CD4-positive, alpha-beta memory T cell (primary cell): ENCODE data around the gene PANX3. TPM values are rescaled to one million over a fixed set of nuclear protein-coding genes. Genes with fewer than 3 reads are reported as not detected.

Source experiments
- CTCF ChIA-PET: fragments of 350-600 bp; sonication (Branson Sonifier 250); formaldehyde crosslinking; loops from one replicate; lab custom pipeline; 2021; ENCODE audit warnings: inconsistent platforms; ENCODE audit not compliant: partially characterized antibody; lab: Charles Lee
- POLR2A ChIA-PET: fragments of 350-600 bp; sonication (Branson Sonifier 250); formaldehyde crosslinking; loops from one replicate; lab custom pipeline; 2021; ENCODE audit not compliant: partially characterized antibody; lab: Charles Lee
- DNase-seq, 5 donors: peaks; one replicate each; pipeline versions ENCODE4 v3.0.0 to v3.0.0-alpha.2; 2020 to 2022; ENCODE audit warnings: mixed read lengths in 1 of 5
- H3K27ac ChIP-seq: one replicate; pipeline ENCODE4 v1.7.0; 2013; ENCODE audit warnings: low read depth, low read length
- H3K27me3 ChIP-seq: 2 replicates; pipeline ENCODE4 v1.7.0; 2013; ENCODE audit warnings: mild to moderate bottlenecking, low read length, moderate library complexity; ENCODE audit not compliant: insufficient read depth
- H3K36me3 ChIP-seq: 2 replicates; pipeline ENCODE4 v1.7.0; 2013; ENCODE audit warnings: mild to moderate bottlenecking, low read length, moderate library complexity; ENCODE audit not compliant: insufficient read depth
- H3K4me1 ChIP-seq: 2 replicates; pipeline ENCODE4 v1.7.0; 2013; ENCODE audit warnings: mild to moderate bottlenecking, low read length, moderate library complexity; ENCODE audit not compliant: insufficient read depth
- H3K4me3 ChIP-seq, 2 donors: one replicate each; pipeline ENCODE4 v1.7.0; 2013; ENCODE audit warnings: low read length in 2 of 2, mild to moderate bottlenecking in 1 of 2
- H3K9me3 ChIP-seq, 2 donors: one replicate each; pipeline ENCODE4 v1.7.0; 2013; ENCODE audit warnings: low read length in 2 of 2, control low read depth in 1 of 2; ENCODE audit not compliant: control insufficient read depth in 1 of 2
- H3K27ac Mint-ChIP-seq, 7 donors: one replicate each; pipeline ENCODE4 v1.8.0; 2020 to 2021; ENCODE audit warnings: mixed read lengths in 7 of 7, mild to moderate bottlenecking in 6 of 7, inconsistent platforms in 3 of 7, moderate library complexity in 3 of 7
- H3K27me3 Mint-ChIP-seq, 2 donors: one replicate each; pipeline ENCODE4 v1.8.0; 2020 to 2021; ENCODE audit warnings: mixed read lengths in 2 of 2
- H3K36me3 Mint-ChIP-seq, 2 donors: one replicate each; pipeline ENCODE4 v1.8.0; 2020 to 2021; ENCODE audit warnings: mixed read lengths in 2 of 2, inconsistent platforms in 1 of 2, mild to moderate bottlenecking in 1 of 2
- H3K4me1 Mint-ChIP-seq, 4 donors: one replicate each; pipeline ENCODE4 v1.8.0; 2020 to 2021; ENCODE audit warnings: mixed read lengths in 4 of 4, mild to moderate bottlenecking in 1 of 4
- H3K4me3 Mint-ChIP-seq, 8 donors: one replicate each; pipeline ENCODE4 v1.8.0; 2020 to 2021; ENCODE audit warnings: mixed read lengths in 8 of 8, mild to moderate bottlenecking in 7 of 8, moderate library complexity in 6 of 8, inconsistent platforms in 3 of 8
- H3K9me3 Mint-ChIP-seq, 8 donors: one replicate each; pipeline ENCODE4 v1.8.0; 2020 to 2021; ENCODE audit warnings: mixed read lengths in 8 of 8, mild to moderate bottlenecking in 5 of 8, inconsistent platforms in 3 of 8, moderate library complexity in 1 of 8
- intact Hi-C: fragments of 100-400 bp; cut with micrococcal nuclease; formaldehyde crosslinking; loops from one replicate; pipeline ENCODE4 v1.15.1; 2023
- polyA plus RNA-seq, 2 donors: library from polyadenylated mRNA; unstranded; fragments of 300-500 nt; fragmentation: Illumina TruSeq; gene quantifications; one replicate each; pipeline ENCODE4 v1.2.3, GENCODE V29; 2021
- total RNA-seq, 2 experiments: library from RNA; stranded (reverse); gene quantifications; one replicate each; pipeline ENCODE4 v1.2.3, GENCODE V29; 2021

PANX3 gene
- total and polyA plus RNA-seq, 4 experiments from 2014 or later = not detected

DNA sequence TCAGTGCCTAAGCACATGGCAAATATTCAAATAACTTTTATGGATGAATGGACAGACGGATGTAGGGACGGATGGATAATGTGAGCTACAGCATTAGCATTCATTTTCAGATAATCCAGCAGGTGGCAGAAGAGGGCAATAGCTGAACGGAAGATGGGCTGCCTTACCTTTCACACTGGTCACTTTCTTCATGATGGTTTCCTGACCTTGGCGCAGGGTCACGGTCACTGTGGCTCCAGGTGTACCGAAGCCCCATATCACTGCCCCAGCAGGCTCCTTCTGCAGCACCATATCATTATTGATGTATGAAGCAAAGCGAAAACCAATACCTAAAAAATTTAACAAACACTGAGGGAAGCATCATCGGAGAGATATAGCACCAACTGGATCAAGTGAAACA lies 58.0 kb downstream of the PANX3 start:
- no peaks in the 10 kb centered on the region for H3K27me3 Mint-ChIP-seq
- Histone ChIP-seq H3K4me1 (peaks cover 36% of the 10 kb centered on the region), H3K27ac (no peak overlapping the region), H3K27me3 (no peaks in the 10 kb centered on the region), H3K4me3 (no peak overlapping the region), H3K9me3 (no peaks in the 10 kb centered on the region), H3K36me3 (no peaks in the 10 kb centered on the region)
- CTCF ChIA-PET = interaction anchor here (0.7 to 6.6 kb wide), 34 partner anchors 8 to 207 kb away, joined by 3 to 224 read pairs (median 5); partner anchors contain the start of genes ESAM, NRGN and VSIG2
- peaks cover 18 to 34% (median 26%) of the 10 kb centered on the region in 4 donors for H3K4me1 Mint-ChIP-seq
- peaks cover 4% of the 10 kb centered on the region in 2 donors for H3K36me3 Mint-ChIP-seq
- peaks cover 0 to 4% (median 0%) of the 10 kb centered on the region in 8 donors for H3K9me3 Mint-ChIP-seq
- H3K27ac Mint-ChIP-seq = no peak overlapping the region
- POLR2A ChIA-PET = interaction anchor here (1.0 to 3.6 kb wide), 7 partner anchors 46 to 167 kb away, joined by 3 to 35 read pairs (median 7); partner anchors contain the start of genes ESAM, MSANTD2 and TBRG1
- intact Hi-C loops = loop anchor here (1.0 kb wide), 4 partner anchors 25 to 168 kb away; no protein-coding TSS in a partner anchor
- peak; percentile 43 to 62 (median 55) for DNase-seq
- no peak overlapping the region for H3K4me3 Mint-ChIP-seq

Other genes starting within 250 kb of the PANX3 start
- gene OR8B2, start 226.9 kb upstream of the PANX3 start, total RNA-seq = not detected
- not detected for gene OR8B2, start 226.9 kb upstream of the PANX3 start, polyA plus RNA-seq
- not detected for gene OR8B3, start 212.4 kb upstream of the PANX3 start, total RNA-seq
- gene OR8B3, start 212.4 kb upstream of the PANX3 start, polyA plus RNA-seq = not detected
- not detected for gene OR8B4, start 186.6 kb upstream of the PANX3 start, total RNA-seq
- not detected for gene OR8B4, start 186.6 kb upstream of the PANX3 start, polyA plus RNA-seq
- gene OR8B8, start 165.7 kb upstream of the PANX3 start, total RNA-seq = not detected
- gene OR8B8, start 165.7 kb upstream of the PANX3 start, polyA plus RNA-seq = not detected
- gene OR8B12, start 67.8 kb upstream of the PANX3 start, total RNA-seq = not detected
- gene OR8B12, start 67.8 kb upstream of the PANX3 start, polyA plus RNA-seq = not detected
- gene OR8A1, start 41.4 kb upstream of the PANX3 start, total RNA-seq = not detected
- not detected for gene OR8A1, start 41.4 kb upstream of the PANX3 start, polyA plus RNA-seq
- 10 to 100 TPM; 69.3 to 75.8 TPM for gene TBRG1, start 11.4 kb downstream of the PANX3 start, total RNA-seq
- gene TBRG1, start 11.4 kb downstream of the PANX3 start, polyA plus RNA-seq = 10 to 100 TPM; 34.6 to 42.3 TPM
- gene SIAE, start 62.3 kb downstream of the PANX3 start, total RNA-seq = 1 to 10 TPM; 4.2 to 4.8 TPM
- 1 to 10 TPM; 2.8 to 6.8 TPM for gene SIAE, start 62.3 kb downstream of the PANX3 start, polyA plus RNA-seq
- under 1 TPM; 0.55 to 0.81 TPM for gene SPA17, start 62.5 kb downstream of the PANX3 start, total RNA-seq
- gene SPA17, start 62.5 kb downstream of the PANX3 start, polyA plus RNA-seq = under 1 TPM; 0.64 to 0.72 TPM
- under 1 TPM in 1 of 2 experiments, not detected in 1; 0.67 TPM for gene NRGN, start 128.5 kb downstream of the PANX3 start, total RNA-seq
- gene NRGN, start 128.5 kb downstream of the PANX3 start, polyA plus RNA-seq = not detected
- gene VSIG2, start 140.8 kb downstream of the PANX3 start, total RNA-seq = under 1 TPM; 0.55 to 0.87 TPM
- gene VSIG2, start 140.8 kb downstream of the PANX3 start, polyA plus RNA-seq = under 1 TPM; 0.39 to 0.80 TPM
- 1 to 10 TPM; 1.5 to 1.8 TPM for gene ESAM, start 150.9 kb downstream of the PANX3 start, total RNA-seq
- gene ESAM, start 150.9 kb downstream of the PANX3 start, polyA plus RNA-seq = 1 to 10 TPM; 1.3 to 3.2 TPM
- 10 to 100 TPM; 25.9 to 26.3 TPM for gene MSANTD2, start 189.0 kb downstream of the PANX3 start, total RNA-seq
- 1 to 10 TPM; 2.4 to 5.9 TPM for gene MSANTD2, start 189.0 kb downstream of the PANX3 start, polyA plus RNA-seq